DMS79 (cell line): ENCODE results near the gene HORMAD2.

Experiments
- DNase-seq: peaks from one replicate; lab custom pipeline; 2025; lab: John Stamatoyannopoulos, UW

The HORMAD2 gene

DNA sequence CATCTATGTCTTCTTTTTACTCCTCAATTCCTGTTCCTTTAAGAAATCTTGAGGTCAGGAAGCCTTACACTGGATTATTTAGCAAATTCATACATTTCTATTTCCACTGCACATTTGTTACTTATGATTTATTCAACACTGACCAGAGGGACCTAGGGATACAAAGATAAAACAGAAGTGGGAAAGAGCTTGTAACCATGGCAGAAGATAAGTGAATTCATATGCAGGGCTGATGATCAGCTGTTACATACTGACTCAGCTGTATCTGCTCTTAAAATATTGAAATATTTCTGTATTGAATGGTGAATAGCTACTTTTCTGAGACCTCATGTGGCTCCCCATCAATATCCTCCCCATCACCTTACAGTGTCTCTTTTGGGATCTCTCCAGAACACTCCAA lies 25.2 kb downstream of the HORMAD2 start:
- no peak for DNase-seq

DNA sequence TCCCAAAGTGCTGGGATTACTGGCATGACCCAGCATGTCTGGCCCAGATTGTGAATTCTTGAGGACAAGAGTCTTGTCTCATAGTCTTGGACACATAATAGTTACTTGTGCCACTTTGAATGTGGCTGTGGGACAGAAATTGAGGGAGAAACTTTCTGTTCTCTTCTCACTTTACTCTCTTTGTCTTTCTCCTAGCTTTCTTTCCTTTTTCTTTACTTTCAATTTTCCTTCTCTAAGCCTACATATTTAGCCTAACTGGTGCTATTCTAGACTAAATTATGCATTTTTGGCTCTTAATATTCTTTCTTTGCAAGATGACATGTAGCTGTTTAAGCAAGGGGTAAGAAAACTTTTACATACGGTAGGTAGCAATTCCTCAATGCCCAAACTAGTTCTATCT lies 33.2 kb downstream of the HORMAD2 start:
- no peak for DNase-seq

DNA sequence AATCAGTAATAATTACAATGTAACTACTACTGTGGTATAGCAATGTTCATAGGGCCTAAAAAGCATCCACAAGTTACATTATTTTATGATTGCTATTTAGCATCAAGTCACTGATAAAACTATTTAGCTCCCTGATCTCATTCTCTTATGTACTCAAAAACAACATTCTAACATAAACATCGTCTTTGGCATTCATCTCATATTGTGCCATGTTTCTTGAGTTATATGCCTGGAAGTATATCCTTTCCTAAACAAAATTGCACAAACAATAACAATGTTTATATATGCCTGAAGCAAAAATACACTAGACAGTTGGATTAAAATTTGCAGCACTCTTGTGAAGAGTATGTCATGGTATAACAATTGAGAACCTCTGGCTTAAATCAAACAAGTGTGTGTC lies 34.1 kb downstream of the HORMAD2 start:
- DNase-seq: no peak

DNA sequence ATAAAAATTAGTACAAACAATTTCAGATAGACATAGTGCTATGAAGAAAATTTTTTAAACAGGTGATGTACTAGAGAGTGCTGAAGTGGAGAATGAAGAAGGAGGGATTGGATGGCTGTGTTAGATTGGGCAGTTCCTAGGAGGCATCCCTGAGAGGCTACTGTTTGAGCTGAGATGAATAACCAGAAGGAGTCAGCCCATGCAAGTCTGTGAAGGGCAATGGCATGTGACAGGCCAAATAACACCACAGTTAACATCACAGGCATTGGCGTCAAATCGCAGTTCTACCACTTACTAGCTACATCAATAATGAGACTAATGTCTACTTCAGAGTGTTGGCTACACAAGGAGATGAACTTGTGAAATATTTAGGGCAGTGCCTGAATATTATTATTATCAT lies 35.4 kb downstream of the HORMAD2 start:
- DNase-seq: no peak

DNA sequence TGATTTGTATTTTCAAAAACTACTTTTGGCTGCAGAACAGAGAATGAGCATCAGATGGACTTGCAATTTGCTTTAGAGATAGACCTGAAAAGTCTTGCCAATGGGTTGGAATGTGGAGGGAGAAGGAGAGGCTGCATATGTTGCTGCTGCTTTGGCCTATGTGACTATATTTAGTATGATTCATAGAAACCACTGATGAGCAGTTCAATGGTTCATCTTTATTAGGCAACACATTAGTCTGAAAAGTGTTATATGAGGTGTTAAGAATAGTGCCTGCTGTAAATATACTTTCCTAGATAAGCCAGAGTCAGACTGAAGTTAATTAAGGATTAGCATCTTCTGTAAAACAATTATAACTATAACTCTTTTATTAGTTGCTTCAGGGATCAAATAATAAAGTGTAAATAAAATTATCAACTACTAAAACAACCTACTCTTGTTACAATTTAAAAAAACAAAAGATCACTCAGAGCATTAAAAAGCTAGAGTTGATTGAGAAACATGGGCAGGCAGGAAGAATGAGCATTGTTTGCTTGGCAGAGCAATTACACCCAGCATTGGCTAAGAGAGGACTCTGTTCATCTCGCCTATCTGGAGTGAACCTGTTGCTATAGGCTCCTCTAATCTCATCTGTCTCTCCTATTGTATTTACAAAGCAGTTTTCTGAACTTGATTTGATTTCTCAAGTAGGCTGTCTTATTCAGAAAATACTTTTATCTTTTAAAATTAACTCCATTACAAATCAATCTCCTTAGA lies 36.3 kb downstream of the HORMAD2 start:
- no peak for DNase-seq

DNA sequence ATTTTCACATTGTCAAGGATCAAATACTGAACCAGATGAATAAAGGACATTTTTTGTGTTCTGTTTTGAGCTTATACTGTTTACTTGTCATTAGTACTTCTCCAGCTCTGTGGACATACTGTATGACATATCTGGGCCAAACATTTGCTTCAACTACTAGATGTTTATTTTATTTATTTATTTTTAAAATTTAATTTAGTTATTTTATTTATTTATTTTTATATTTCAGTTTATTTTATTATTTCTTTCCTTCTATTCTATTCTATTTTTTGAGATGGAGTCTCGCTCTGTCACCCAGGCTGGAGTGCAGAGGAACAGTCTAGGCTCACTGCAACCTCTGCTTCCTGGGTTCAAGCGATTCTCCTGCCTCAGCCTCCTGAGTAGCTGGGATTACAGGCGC lies 37.0 kb downstream of the HORMAD2 start:
- no peak for DNase-seq

DNA sequence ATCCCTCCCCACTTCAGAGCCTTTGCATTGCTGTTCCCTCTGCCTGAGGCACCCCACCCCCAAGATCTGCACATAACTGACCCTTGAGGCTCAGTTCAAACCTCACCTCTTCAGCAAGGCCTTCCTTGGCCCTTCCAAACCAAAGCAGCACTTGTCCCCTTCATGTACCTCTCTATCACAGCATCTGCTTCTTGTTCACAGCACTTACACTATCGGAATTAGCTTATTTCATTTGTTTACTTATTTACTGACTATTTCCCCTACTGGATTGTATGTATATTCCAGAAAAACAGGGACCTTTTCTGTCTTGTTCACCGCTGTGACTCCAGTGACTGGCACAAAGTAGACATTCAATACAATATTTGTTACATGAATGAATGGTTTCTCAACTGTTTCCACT lies 38.0 kb downstream of the HORMAD2 start:
- no peak for DNase-seq

DNA sequence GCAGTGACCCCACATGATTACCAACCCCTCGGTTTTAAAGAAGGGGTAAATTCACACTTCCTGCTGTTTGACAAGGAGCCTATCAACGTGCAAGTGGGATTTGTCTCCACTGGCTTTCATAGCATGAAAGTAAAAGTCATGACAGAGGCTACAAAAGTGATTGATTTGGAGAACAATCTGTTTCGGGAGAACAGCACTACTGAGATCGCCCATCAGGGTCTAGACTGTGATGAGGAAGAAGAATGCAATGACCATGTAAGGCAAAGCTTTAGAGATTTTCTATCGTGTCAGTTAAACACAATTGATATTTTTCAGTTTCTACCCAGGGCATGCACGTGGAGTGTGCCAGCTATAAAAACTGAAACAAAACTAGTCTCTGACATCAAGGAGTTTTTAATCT lies 41.7 kb downstream of the HORMAD2 start:
- DNase-seq: no peak

DNA sequence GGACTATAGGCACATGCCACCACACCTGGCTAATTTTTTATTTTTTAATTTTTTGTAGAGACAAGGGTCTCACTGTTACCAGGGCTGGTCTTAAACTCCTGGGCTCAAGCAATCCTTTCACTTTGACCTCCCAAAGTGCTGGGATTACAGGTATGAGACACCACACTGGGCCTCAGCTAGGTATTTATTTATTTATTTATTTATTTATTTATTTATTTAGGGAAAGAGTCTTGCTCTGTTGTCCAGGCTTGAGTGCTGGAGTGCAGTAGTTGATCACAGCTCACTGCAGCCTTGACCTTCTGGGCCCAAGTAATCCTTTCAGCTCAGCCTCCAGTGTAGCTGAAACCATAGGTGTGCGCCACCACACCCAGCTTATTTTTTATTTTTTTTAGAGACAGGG lies 43.2 kb downstream of the HORMAD2 start:
- DNase-seq: no peak

DNA sequence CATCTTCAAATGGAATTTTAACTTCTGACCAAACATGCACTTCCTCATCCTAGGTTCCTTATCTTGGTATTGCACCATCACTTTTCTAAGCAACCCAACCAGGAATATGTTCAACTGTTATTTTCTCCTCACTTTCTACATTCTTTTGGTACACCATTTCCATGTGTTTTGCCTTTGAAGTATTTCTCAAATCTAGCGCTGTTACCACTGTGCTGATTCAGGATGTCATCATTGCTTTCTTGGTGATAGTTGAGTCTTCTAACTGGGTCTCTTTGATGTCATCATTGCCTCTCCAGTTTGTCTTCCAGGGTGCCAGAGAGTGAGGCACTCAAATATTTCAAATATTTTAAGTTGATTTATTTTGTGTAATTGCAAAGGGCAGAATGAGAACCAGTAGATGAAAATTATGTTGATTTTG lies 47.5 kb downstream of the HORMAD2 start:
- no peak for DNase-seq

DNA sequence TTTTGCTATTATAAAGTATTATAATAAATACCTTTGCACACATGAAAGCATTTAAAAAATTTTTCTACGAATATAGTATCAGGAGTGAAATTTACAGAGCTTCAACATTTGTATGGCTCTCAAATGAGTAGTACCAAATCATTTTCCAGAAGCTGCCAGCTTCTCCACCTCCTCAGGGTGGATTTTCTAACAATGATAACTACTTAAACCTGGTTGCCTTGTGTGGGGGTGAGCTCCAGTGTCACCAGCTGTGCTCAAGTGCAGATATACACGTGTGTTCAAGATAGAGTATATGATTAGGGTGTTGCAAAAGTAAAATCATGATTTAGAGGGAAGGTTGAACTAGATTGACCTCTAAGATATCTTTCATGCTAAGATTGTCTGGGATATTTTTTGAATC lies 48.2 kb downstream of the HORMAD2 start:
- DNase-seq: no peak

DNA sequence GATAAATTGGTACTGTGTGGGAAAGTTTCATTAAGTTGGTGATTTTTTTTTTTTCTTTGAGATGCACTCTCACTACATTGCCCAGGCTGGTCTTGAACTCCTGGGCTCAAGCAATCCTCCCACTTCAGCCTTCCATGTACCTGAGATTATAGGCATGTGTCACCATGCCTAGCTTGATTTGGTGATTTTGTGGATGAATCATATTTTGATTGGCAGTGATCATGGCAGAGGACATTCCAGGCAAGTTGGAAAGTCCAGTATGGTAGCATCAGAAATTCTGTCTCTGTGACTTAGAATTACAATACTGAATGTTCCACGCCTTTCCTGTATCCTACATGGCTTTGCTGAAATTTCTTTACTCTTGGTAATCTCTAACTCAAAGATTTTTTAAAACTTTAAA lies 49.4 kb downstream of the HORMAD2 start:
- DNase-seq: no peak

DNA sequence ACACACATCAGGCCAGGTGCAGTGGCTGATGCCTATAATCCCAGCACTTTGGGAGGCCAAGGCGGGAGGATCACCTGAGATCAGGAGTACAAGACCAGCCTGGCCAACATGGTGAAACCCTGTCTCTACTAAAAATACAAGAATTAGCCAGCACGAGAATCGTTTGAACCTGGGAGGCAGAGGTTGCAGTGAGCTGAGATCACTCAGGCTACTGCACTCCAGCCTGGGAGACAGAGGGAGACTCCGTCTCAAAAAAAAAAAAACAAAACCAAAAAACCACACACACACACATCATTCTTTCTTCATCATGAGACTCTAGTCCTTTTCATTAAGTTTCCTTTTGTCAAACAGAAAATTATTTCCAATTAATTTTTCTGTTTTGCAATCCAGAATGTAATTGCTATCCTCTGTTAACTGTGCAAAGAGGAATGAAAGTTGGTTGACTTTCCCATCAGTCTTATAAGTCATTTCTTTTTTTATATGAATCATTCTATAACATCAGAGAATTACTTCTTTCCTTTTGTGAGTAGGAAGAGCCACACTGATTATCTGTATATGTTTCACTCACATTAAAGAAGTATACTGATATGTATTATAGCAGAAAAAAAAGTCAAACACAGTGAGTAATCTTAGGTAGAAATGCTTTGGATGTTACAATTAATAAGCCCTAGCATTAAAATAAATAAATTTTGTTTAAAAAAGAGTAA lies 52.2 kb downstream of the HORMAD2 start:
- no peak for DNase-seq

DNA sequence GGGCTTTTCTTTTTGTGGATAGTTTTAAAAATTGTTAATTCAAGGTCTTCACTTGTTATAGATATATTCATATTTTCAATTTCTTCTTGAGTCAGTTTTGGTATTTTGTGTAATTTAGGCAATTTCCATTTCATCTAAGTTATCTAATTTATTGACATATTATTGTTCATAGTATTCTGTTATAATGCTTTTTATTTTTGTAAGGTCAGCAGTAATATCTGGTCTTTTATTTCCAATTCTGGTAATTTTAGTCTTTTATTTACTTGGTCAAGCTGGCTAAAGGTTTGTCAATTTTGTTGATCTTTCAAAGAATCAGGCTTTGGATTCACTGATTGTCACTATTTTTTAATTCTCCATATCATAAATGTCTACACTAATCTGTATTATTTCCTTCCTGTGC lies 60.1 kb downstream of the HORMAD2 start:
- no peak for DNase-seq

DNA sequence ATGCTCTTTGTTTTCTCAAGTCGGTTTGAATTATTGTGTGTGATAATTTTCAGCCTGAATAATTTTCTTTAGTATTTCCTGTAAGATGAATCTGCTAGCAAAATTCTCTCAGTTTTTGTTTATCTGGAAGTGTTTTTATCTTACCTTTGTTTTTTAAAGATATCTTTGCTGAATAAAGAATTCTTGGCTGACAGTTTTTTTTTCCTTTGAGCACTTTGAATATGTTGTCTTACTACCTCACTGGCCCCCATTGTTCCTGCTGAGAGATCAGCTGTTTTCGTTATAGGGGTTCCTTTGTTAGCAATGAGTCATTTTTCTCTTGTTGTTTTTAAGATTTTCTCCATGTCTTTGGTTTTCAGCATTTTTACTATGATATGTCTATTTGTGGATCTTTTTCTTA lies 63.0 kb downstream of the HORMAD2 start:
- no peak for DNase-seq

DNA sequence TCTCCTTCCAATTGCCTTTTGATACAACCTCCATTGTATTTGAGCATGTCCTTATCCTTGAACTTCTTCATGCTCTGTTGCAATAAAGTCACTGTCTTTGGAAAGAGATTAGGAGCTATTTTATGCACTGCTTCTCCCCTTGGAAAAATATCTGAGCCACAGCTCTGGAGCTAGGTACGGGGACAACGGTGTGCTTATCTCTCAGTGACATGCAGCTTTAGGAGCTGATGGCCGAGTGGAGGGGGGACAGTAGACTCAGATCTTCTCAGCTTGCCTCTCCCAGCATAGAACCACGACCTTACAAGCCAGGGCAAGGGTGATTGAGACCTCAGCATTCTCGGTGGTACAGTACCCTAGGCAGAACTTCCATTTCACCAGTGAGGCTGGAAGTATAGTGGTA lies 64.1 kb downstream of the HORMAD2 start:
- DNase-seq: no peak

DNA sequence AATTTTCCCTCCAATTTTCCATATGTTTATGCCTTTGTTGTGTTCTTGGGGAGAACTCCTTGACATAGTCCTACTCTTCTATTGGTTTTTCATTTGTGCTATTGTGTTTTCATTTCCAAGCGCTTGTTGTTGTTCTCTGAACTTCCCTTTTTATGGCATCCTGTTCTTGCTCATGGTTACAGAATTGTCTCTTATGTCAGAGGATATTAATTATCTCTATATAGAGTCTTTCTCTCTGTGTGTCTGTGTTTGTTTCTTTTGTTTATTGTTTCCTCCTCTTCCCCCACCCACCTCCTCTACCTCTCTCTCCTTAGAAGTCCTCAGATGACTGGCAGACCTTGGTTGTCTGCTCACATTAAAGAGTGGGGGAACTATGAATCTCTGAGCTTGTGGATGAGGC lies 69.9 kb downstream of the HORMAD2 start:
- DNase-seq: no peak

DNA sequence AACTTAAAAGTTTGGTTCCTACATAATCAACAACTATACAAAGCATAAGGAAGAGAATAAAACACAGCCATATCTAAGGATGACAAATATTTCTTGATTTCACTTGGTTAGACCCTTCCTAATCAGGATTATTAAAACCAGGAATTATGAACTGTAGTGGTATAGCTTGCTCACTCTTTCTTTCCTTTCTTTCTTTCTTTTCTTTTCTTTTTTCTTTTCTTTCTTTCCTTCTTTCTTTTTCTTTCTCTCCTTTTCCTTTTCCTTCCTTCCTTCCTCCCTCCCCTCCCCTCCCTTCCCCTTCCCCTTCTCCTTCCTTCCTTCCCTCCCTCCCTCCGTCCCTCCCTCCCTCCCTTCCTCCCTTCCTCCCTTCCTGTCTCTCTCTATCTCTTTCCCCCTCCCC lies 78.0 kb downstream of the HORMAD2 start:
- DNase-seq: no peak

DNA sequence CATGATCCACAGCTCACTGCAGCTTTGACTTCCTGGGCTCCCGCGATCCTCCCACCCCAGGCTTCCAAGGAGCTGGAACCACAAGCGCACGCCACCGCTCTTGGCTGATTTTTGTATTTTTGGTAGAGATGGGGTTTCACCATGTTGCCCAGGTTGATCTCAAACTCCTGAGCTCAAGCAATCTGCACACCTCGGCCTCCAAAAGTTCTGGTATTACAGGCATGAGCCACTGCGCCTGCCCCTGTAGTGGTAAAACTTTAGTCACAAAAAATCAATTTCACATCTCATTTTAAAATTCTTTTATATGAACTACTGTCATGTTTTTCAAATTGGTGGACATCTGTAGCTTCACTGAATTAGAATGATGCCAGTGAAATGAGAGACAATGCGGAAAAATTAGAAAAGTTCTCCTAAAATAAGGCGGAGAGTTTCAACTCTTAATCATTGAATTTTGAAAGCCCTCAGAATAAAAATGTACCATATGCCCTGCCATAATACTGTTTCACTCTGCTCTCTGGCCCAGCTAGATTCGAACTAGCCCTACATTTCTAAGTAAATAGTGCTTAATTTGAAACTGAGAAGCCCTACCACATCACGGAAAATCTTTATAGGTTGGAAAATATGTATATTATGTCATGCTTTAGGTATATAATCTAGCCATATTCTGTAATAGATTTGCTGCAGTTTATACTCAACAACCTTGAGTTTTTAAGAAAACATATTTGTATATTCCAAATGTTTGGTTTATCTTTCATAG lies 78.7 kb downstream of the HORMAD2 start:
- DNase-seq: no peak

DNA sequence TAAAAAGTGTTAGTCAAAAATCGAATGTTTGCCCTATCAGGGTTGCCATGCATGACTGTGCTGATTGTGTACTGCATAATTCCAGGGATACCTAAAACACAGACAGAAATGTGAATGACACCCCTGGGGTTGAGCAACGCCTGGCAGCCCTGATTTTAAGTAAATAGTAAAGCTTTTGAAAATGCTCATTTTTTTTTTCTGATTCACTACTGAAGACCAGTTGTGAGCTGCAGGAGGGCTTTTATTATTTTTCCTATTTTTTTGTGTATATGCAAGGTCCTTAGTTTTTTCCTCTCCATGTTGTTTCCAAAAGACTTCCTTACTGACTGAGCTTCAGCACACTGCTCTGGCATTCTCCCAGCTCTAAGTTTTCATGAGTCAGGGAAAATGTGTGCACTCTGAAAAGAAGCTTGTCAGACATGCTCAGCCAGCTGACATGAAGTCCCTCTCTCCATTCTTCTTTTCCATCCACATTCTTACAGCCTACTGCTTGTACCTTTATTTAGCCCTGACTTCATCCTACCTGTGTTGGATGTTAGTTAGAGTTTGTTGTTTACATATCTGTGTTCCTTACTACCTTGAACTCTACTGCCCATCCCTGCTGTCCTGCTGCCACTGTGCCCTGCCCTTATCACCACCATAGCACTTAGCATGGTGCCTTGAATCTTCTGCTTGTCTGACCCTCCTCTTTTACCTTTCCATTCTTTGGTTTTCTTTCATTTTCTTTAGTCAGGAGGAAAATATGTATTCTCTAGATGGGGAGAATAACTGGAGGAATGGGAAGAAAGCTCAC lies 79.5 kb downstream of the HORMAD2 start:
- DNase-seq: no peak

DNA sequence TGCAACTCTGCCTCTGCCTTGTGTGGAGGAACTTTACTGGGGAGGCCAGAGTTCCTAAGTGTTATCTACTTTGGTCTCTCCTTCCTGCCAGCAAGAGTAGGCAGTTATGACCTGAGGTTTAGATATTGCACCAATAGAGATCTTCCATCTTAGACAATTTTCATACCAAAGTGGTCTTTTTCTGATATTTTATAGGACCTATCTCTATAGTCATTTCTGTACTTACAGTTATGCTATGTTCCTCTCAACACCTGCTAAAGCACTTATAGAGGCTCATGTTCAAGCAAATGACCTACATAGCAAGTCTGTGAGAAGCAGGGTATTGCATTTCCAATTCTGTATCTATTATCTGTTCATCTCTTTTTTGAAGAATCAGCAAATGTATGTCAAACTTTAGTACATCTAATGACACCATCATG lies 80.8 kb downstream of the HORMAD2 start:
- no peak for DNase-seq

DNA sequence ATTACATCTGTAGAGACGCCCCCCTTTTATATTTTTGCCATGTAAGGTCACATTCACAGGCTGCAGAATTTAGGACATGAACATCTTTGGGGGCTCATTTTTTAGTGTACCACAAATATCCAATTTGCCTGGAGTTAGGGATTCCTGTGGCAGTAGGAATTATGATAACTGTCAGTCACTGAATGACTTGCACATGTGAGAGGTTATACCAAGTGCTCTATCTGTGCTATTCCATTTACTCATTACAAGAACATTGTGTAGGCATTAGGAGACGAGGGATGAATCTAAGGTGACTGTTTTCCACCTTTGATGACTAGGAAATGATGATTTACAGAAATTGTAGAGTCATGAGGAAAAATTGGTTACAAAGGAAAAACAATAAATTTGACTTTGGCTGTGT lies 87.0 kb downstream of the HORMAD2 start:
- no peak for DNase-seq
